MCF 10A (cell line): ENCODE measurements around the gene FGF1. TPM values are rescaled to one million over a fixed set of nuclear protein-coding genes. Genes with fewer than 3 reads are reported as not detected.

ENCODE experiments used
- BruUV-seq: library from RNA; stranded (reverse); fragments of 400-500 nt; replicated peaks from 2 replicates; lab custom pipeline; 2021; lab: Mats Ljungman, UMichigan
- CTCF ChIA-PET: fragments of 300-600 bp; sonication (Branson Sonifier 250); formaldehyde crosslinking; extraction: SDS; loops from one replicate; lab custom pipeline; 2021; ENCODE audit warnings: antibody characterized with exemption, inconsistent platforms; lab: Yijun Ruan, JAX
- POLR2A ChIA-PET: fragments of 300-600, 350-650 bp; sonication (Branson Sonifier 250); formaldehyde crosslinking; extraction: SDS; loops from one replicate; lab custom pipeline; 2020; ENCODE audit warnings: antibody characterized with exemption, inconsistent platforms; lab: Yijun Ruan, JAX
- DNase-seq: peaks from one replicate; pipeline ENCODE4 v3.0.0-alpha.2; 2018; ENCODE audit not compliant: unreplicated experiment
- H3K27ac Mint-ChIP-seq: one replicate; pipeline ENCODE4 v1.8.0; 2022; ENCODE audit warnings: mild to moderate bottlenecking, low read depth, mixed read lengths; ENCODE audit not compliant: unreplicated experiment
- H3K27me3 Mint-ChIP-seq: one replicate; pipeline ENCODE4 v1.8.0; 2022; ENCODE audit warnings: mixed read lengths; ENCODE audit not compliant: insufficient read depth, unreplicated experiment
- H3K36me3 Mint-ChIP-seq: one replicate; pipeline ENCODE4 v1.8.0; 2022; ENCODE audit warnings: mild to moderate bottlenecking, moderate library complexity, mixed read lengths; ENCODE audit not compliant: insufficient read depth, unreplicated experiment
- H3K4me1 Mint-ChIP-seq: one replicate; pipeline ENCODE4 v1.8.0; 2022; ENCODE audit warnings: mixed read lengths; ENCODE audit not compliant: insufficient read depth, unreplicated experiment
- H3K4me3 Mint-ChIP-seq: one replicate; pipeline ENCODE4 v1.8.0; 2022; ENCODE audit warnings: mild to moderate bottlenecking, moderate library complexity, mixed read lengths; ENCODE audit not compliant: unreplicated experiment
- H3K9me3 Mint-ChIP-seq: one replicate; pipeline ENCODE4 v1.8.0; 2022; ENCODE audit warnings: mixed read lengths; ENCODE audit not compliant: unreplicated experiment
- CTCF ChIP-seq: fragments of 200-600 bp; IDR thresholded peaks from one replicate; pipeline ENCODE4 v1.8.0; 2022; ENCODE audit warnings: antibody characterized with exemption, mild to moderate bottlenecking; ENCODE audit not compliant: unreplicated experiment
- intact Hi-C: fragments of 100-400 bp; cut with micrococcal nuclease; formaldehyde crosslinking; loops from 2 replicates; pipeline ENCODE4 v1.14.1; 2022
- total RNA-seq: library from RNA; stranded (reverse); gene quantifications from 2 replicates; pipeline ENCODE4 v1.2.3, GENCODE V29; 2022

FGF1 gene
- total RNA-seq, 1 experiment from 2014 or later: 0.65 TPM

- peak; percentile 93 for DNase-seq
- no peak overlapping the region for H3K4me3 Mint-ChIP-seq
- peak; percentile 100 for TF ChIP-seq CTCF
- H3K27ac Mint-ChIP-seq: no peak overlapping the region
- no peaks in the 10 kb centered on the region for H3K36me3 Mint-ChIP-seq
- POLR2A ChIA-PET: interaction anchor here (0.6 to 3.2 kb wide), 6 partner anchors 13 to 1067 kb away, joined by 3 to 31 read pairs (median 4); partner anchors contain the start of gene FGF1
- intact Hi-C loops: loop anchor here (1.0 kb wide), 4 partner anchors 44 to 547 kb away; no protein-coding TSS in a partner anchor
- CTCF ChIA-PET: interaction anchor here (0.5 to 21.1 kb wide), 34 partner anchors 9 to 685 kb away, joined by 3 to 1243 read pairs (median 4); partner anchors contain the start of gene FGF1
- H3K27me3 Mint-ChIP-seq: no peaks in the 10 kb centered on the region
- no peaks in the 10 kb centered on the region for H3K9me3 Mint-ChIP-seq
- BruUV-seq: no TSS peak
- H3K4me1 Mint-ChIP-seq: peaks cover 14% of the 10 kb centered on the region
Observed at GRCh38 chr5:142699184-142699720, 13.4 kb upstream of the FGF1 start.

GRCh38 chr5:142698447-142699183 is 12.7 kb upstream of the FGF1 start:
- TF ChIP-seq CTCF: no peak
- ChIA-PET CTCF (interaction anchor here (0.5 to 21.1 kb wide), 37 partner anchors 8 to 606 kb away, joined by 3 to 1243 read pairs (median 4); partner anchors contain the start of gene FGF1), POLR2A (interaction anchor here (0.6 to 3.2 kb wide), 7 partner anchors 13 to 1067 kb away, joined by 3 to 31 read pairs (median 4); partner anchors contain the start of gene FGF1)
- BruUV-seq: no TSS peak
- Mint-ChIP-seq H3K4me3 (no peak overlapping the region), H3K36me3 (no peaks in the 10 kb centered on the region), H3K27ac (no peak overlapping the region), H3K27me3 (no peaks in the 10 kb centered on the region), H3K4me1 (peaks cover 14% of the 10 kb centered on the region), H3K9me3 (no peaks in the 10 kb centered on the region)
- no peak for DNase-seq
- intact Hi-C loops: loop anchor here (1.0 kb wide), 4 partner anchors 43 to 546 kb away; no protein-coding TSS in a partner anchor

GRCh38 chr5:142697356-142698255 is 11.7 kb upstream of the FGF1 start:
- Mint-ChIP-seq H3K9me3 (no peaks in the 10 kb centered on the region), H3K4me1 (peaks cover 14% of the 10 kb centered on the region), H3K27ac (no peak overlapping the region), H3K4me3 (no peak overlapping the region), H3K36me3 (no peaks in the 10 kb centered on the region), H3K27me3 (no peaks in the 10 kb centered on the region)
- ChIA-PET CTCF (interaction anchor here (0.6 to 21.1 kb wide), 21 partner anchors 10 to 781 kb away, joined by 3 to 1243 read pairs (median 11); partner anchors contain the start of gene FGF1), POLR2A (interaction anchor here (1.2 to 3.2 kb wide), 6 partner anchors 12 to 92 kb away, joined by 3 to 31 read pairs (median 8); partner anchors contain the start of gene FGF1)
- no peak for TF ChIP-seq CTCF
- DNase-seq: peak; percentile 71
- intact Hi-C loops: no loop called here
- BruUV-seq: no TSS peak
